ENCODE results near the gene AOPEP.

The AOPEP gene

GRCh38 chr9:95032580-95033341 is 306.3 kb downstream of the AOPEP start:
- TF ChIP-seq, protein P1, sequence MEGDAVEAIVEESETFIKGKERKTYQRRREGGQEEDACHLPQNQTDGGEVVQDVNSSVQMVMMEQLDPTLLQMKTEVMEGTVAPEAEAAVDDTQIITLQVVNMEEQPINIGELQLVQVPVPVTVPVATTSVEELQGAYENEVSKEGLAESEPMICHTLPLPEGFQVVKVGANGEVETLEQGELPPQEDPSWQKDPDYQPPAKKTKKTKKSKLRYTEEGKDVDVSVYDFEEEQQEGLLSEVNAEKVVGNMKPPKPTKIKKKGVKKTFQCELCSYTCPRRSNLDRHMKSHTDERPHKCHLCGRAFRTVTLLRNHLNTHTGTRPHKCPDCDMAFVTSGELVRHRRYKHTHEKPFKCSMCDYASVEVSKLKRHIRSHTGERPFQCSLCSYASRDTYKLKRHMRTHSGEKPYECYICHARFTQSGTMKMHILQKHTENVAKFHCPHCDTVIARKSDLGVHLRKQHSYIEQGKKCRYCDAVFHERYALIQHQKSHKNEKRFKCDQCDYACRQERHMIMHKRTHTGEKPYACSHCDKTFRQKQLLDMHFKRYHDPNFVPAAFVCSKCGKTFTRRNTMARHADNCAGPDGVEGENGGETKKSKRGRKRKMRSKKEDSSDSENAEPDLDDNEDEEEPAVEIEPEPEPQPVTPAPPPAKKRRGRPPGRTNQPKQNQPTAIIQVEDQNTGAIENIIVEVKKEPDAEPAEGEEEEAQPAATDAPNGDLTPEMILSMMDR (IDR thresholded peaks at IDR 0.05; ENCODE audit: low read depth, low read length, missing control alignments) = no peak
- DNase-seq (ENCODE audit: extremely low read depth, low read depth) = no peak
- no peak overlapping the region for H3K4me3 ChIP-seq (replicated peaks; ENCODE audit: low read depth, low read length)

DNA sequence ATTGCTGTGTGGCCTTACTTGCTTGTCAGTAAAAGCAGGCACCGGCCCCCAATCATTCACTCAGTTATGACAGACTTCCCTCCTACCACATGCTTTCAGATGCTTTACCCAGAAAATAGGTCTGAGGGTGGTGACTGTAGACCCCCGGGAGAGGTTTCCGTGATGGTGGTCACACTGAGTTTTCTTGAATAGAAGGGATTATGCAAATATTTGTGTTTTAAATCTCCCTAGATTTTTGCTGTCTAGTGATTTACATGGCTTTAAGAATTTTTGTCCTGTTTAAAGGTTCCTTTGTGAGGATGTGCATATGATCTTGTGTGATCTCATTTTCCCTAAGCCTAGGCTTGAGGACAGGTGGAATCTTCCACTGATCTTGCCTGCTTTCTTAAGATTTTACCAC is 309.3 kb downstream of the AOPEP start:
- TF ChIP-seq, protein P1 (IDR thresholded peaks at IDR 0.05; ENCODE audit: low read depth, low read length, missing control alignments) = no peak
- no peak for DNase-seq (ENCODE audit: extremely low read depth, low read depth)
- H3K4me3 ChIP-seq (replicated peaks; ENCODE audit: low read depth, low read length) = no peak overlapping the region

GRCh38 chr9:95036676-95037075 is 310.2 kb downstream of the AOPEP start:
- no peak for DNase-seq (ENCODE audit: extremely low read depth, low read depth)
- TF ChIP-seq, protein P1 (IDR thresholded peaks at IDR 0.05; ENCODE audit: low read depth, low read length, missing control alignments) = no peak
- H3K4me3 ChIP-seq (replicated peaks; ENCODE audit: low read depth, low read length) = no peak overlapping the region

- H3K4me3 ChIP-seq (replicated peaks; ENCODE audit: low read depth, low read length) = no peak overlapping the region
- no peak for DNase-seq (ENCODE audit: extremely low read depth, low read depth)
- TF ChIP-seq, protein P1 (IDR thresholded peaks at IDR 0.05; ENCODE audit: low read depth, low read length, missing control alignments) = no peak
Observed at GRCh38 chr9:95037789-95038521, 311.5 kb downstream of the AOPEP start.

GRCh38 chr9:95038666-95039065 is 312.2 kb downstream of the AOPEP start:
- H3K4me3 ChIP-seq (replicated peaks; ENCODE audit: low read depth, low read length) = no peak overlapping the region
- TF ChIP-seq, protein P1 (IDR thresholded peaks at IDR 0.05; ENCODE audit: low read depth, low read length, missing control alignments) = no peak
- no peak for DNase-seq (ENCODE audit: extremely low read depth, low read depth)

DNA sequence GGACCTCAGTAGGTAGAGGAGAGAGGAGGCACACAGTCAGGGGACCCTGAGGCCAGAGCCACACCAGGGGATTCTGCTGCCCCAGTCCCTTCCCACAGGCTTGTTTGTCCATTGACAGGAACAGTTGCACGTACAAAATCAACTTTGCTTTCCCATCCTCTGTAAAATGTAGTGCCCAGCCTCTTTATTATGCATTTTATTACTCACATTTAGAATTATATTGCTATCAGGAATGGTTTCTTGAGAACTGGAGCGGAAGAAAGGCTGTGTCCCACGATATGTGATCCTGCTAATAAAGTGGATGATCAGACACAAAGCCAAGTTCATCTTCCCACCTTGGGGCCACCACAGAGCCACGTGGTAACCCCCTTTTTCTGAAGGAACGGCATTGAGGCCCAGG is 313.6 kb downstream of the AOPEP start:
- no peak for DNase-seq (ENCODE audit: extremely low read depth, low read depth)
- TF ChIP-seq, protein P1 (IDR thresholded peaks at IDR 0.05; ENCODE audit: low read depth, low read length, missing control alignments) = no peak
- H3K4me3 ChIP-seq (replicated peaks; ENCODE audit: low read depth, low read length) = no peak overlapping the region

All from HFF-Myc (cell line).